ENCODE measurements around the gene FAM111A. TPM values are rescaled to one million over a fixed set of nuclear protein-coding genes. Genes with fewer than 3 reads are reported as not detected.

The FAM111A gene
- total RNA-seq, 1 donor from 2014 or later: 13.1 TPM

GRCh38 chr11:59151761-59152160 is 9.1 kb downstream of the FAM111A start:
- Histone ChIP-seq H3K36me3 (ENCODE audit: insufficient read depth, low read length) (peaks cover 2% of the 10 kb centered on the region), H3K4me1 (ENCODE audit: insufficient read depth, low read length) (no peaks in the 10 kb centered on the region), H3K4me3 (ENCODE audit: insufficient read depth, low read depth, low read length) (no peak overlapping the region), H3K4me2 (ENCODE audit: low read length) (no peak overlapping the region), H2AFZ (ENCODE audit: low read depth, low read length) (no peak overlapping the region), H3K9me3 (ENCODE audit: insufficient read depth, low read depth, low read length) (no peaks in the 10 kb centered on the region), H3K9ac (ENCODE audit: low read length) (no peak overlapping the region), H3K79me2 (ENCODE audit: insufficient read depth, low read length) (no peaks in the 10 kb centered on the region), H3K27ac (ENCODE audit: low read depth, low read length) (no peak overlapping the region), H4K20me1 (ENCODE audit: insufficient read depth, low read length) (no peaks in the 10 kb centered on the region), H3K27me3 (ENCODE audit: insufficient read depth, low read length) (no peaks in the 10 kb centered on the region)
- H3K4me1 Mint-ChIP-seq (ENCODE audit: low read depth, unreplicated experiment): no peaks in the 10 kb centered on the region
- no peak overlapping the region for H3K4me3 Mint-ChIP-seq (ENCODE audit: unreplicated experiment)
- H3K27me3 Mint-ChIP-seq (ENCODE audit: low read depth, unreplicated experiment): no peaks in the 10 kb centered on the region
- no peaks in the 10 kb centered on the region for H3K9me3 Mint-ChIP-seq (ENCODE audit: unreplicated experiment)
- peaks cover 2% of the 10 kb centered on the region for H3K36me3 Mint-ChIP-seq (ENCODE audit: low read depth, unreplicated experiment)
- FAIRE-seq (no peak), DNase-seq (ENCODE audit: low read depth) (no peak)
- no peak for TF ChIP-seq EZH2 (IDR thresholded peaks at IDR 0.05; ENCODE audit: insufficient read depth, low read length)
- no peak for TF ChIP-seq CTCF (IDR thresholded peaks at IDR 0.05; ENCODE audit: insufficient read depth, low read depth, low read length)
- H3K27ac Mint-ChIP-seq (ENCODE audit: unreplicated experiment): no peak overlapping the region

GRCh38 chr11:59152312-59152951 is 9.8 kb downstream of the FAM111A start:
- H3K4me3 Mint-ChIP-seq (ENCODE audit: unreplicated experiment): no peak overlapping the region
- H3K36me3 Mint-ChIP-seq (ENCODE audit: low read depth, unreplicated experiment): peaks cover 1% of the 10 kb centered on the region
- no peaks in the 10 kb centered on the region for H3K4me1 Mint-ChIP-seq (ENCODE audit: low read depth, unreplicated experiment)
- Histone ChIP-seq H3K36me3 (ENCODE audit: insufficient read depth, low read length) (peaks cover 2% of the 10 kb centered on the region), H3K27ac (ENCODE audit: low read depth, low read length) (no peak overlapping the region), H3K9me3 (ENCODE audit: insufficient read depth, low read depth, low read length) (no peaks in the 10 kb centered on the region), H3K4me3 (ENCODE audit: insufficient read depth, low read depth, low read length) (no peak overlapping the region), H4K20me1 (ENCODE audit: insufficient read depth, low read length) (no peaks in the 10 kb centered on the region), H3K4me1 (ENCODE audit: insufficient read depth, low read length) (no peaks in the 10 kb centered on the region), H3K27me3 (ENCODE audit: insufficient read depth, low read length) (no peaks in the 10 kb centered on the region), H2AFZ (ENCODE audit: low read depth, low read length) (no peak overlapping the region), H3K79me2 (ENCODE audit: insufficient read depth, low read length) (no peaks in the 10 kb centered on the region), H3K9ac (ENCODE audit: low read length) (no peak overlapping the region), H3K4me2 (ENCODE audit: low read length) (no peak overlapping the region)
- TF ChIP-seq CTCF (IDR thresholded peaks at IDR 0.05; ENCODE audit: insufficient read depth, low read depth, low read length) (no peak), EZH2 (IDR thresholded peaks at IDR 0.05; ENCODE audit: insufficient read depth, low read length) (no peak)
- FAIRE-seq (no peak), DNase-seq (ENCODE audit: low read depth) (no peak)
- no peak overlapping the region for H3K27ac Mint-ChIP-seq (ENCODE audit: unreplicated experiment)
- no peaks in the 10 kb centered on the region for H3K9me3 Mint-ChIP-seq (ENCODE audit: unreplicated experiment)
- H3K27me3 Mint-ChIP-seq (ENCODE audit: low read depth, unreplicated experiment): no peaks in the 10 kb centered on the region

GRCh38 chr11:59154610-59155009 is 12.0 kb downstream of the FAM111A start:
- FAIRE-seq (no peak), DNase-seq (ENCODE audit: low read depth) (no peak)
- no peak overlapping the region for H3K4me2 ChIP-seq (ENCODE audit: low read length)
- Mint-ChIP-seq H3K36me3 (ENCODE audit: low read depth, unreplicated experiment) (no peaks in the 10 kb centered on the region), H3K27ac (ENCODE audit: unreplicated experiment) (no peak overlapping the region), H3K4me3 (ENCODE audit: unreplicated experiment) (no peak overlapping the region), H3K27me3 (ENCODE audit: low read depth, unreplicated experiment) (no peaks in the 10 kb centered on the region), H3K4me1 (ENCODE audit: low read depth, unreplicated experiment) (no peaks in the 10 kb centered on the region), H3K9me3 (ENCODE audit: unreplicated experiment) (no peaks in the 10 kb centered on the region)
- H3K27ac ChIP-seq (ENCODE audit: low read depth, low read length): no peak overlapping the region
- no peaks in the 10 kb centered on the region for H3K27me3 ChIP-seq (ENCODE audit: insufficient read depth, low read length)
- H3K4me3 ChIP-seq (ENCODE audit: insufficient read depth, low read depth, low read length): no peak overlapping the region
- H4K20me1 ChIP-seq (ENCODE audit: insufficient read depth, low read length): no peaks in the 10 kb centered on the region
- no peaks in the 10 kb centered on the region for H3K9me3 ChIP-seq (ENCODE audit: insufficient read depth, low read depth, low read length)
- H3K4me1 ChIP-seq (ENCODE audit: insufficient read depth, low read length): no peaks in the 10 kb centered on the region
- no peaks in the 10 kb centered on the region for H3K79me2 ChIP-seq (ENCODE audit: insufficient read depth, low read length)
- H2AFZ ChIP-seq (ENCODE audit: low read depth, low read length): no peak overlapping the region
- peaks cover 2% of the 10 kb centered on the region for H3K36me3 ChIP-seq (ENCODE audit: insufficient read depth, low read length)
- H3K9ac ChIP-seq (ENCODE audit: low read length): no peak overlapping the region
- no peak for TF ChIP-seq CTCF (IDR thresholded peaks at IDR 0.05; ENCODE audit: insufficient read depth, low read depth, low read length)
- TF ChIP-seq EZH2 (IDR thresholded peaks at IDR 0.05; ENCODE audit: insufficient read depth, low read length): no peak

Data from astrocyte (in vitro differentiated cells and primary cell).